MV-4-11 (cell line): ENCODE results near the gene NXPH4.

ENCODE experiments used
- DNase-seq: peaks from one replicate; lab custom pipeline; 2025; lab: John Stamatoyannopoulos, UW

Gene NXPH4

DNA sequence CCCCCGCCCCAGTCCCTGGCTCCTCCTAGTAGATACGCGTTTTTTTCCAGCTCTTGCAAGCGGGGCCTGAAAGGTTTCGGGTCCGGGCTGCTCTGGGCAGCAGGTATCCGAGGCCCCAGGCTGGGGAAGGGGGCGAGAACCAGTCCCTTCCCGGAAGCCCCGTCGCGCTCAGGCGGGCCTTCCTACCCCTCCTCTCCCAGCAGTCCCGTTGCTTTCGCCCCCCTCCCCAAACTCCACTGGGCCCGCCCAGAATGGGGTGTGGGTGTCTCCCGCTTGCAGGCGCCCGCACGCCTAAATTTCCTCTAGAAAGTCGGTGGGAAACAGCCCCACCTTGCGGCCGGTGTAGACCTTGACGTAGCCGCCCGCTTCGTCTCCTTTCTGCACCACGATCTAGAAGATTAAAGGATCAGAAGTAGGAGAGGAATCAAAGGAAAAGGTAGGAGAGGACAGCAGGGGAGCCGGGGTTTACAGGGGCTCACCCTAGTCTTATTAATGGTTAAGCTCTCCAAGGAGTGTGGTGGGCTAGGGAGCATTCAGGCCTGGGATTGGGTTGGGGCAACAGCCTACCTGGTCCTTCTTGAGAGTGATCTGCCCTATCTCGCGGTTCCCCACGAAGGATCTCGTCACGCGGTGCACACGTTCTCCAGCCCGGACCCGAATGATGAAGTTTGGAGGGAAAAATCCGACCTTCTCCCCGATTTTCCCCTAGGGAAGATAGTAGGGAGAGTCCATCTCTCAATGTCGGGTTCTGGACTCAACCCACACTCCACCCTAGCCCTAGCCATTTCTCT is 27.1 kb downstream of the NXPH4 start:
- peak; percentile 46 for DNase-seq

DNA sequence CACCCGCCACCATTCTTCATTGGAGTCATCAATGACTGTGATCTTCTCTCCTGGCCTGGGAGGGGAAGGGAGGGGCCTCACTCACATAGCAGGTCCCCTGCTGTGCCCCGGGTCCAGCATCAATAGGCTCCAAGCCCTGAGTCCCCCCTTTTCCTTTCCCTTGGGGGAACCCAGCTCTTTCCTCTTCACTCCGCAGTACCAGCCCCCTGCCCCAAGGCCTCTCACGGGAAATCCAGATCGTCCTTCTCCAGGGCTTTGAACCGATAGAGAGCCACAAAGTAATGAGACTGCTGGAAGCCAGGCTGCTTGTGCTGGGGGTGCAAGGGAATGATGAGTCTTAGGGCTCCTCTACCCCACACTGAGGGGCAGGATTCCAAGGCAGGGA is 27.7 kb downstream of the NXPH4 start:
- DNase-seq = no peak

DNA sequence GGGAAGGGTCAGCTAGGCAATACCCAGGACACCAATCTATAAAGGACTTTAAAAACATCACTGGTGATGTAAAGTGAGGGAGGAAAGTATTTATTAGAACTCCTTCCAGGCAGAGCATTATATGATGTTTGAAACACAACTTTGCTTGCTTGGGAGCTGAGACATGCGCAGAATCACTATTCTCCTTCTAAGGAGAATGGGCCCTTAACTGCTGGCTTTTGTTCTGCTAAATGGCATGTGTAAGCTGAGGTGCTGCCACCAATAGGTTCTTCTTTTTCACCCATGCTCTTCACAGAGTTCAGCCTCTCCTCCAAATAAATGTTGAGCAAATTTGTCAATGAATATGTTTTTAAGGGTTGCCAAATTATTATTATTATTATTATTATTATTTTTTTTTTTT is 30.4 kb downstream of the NXPH4 start:
- DNase-seq = no peak

DNA sequence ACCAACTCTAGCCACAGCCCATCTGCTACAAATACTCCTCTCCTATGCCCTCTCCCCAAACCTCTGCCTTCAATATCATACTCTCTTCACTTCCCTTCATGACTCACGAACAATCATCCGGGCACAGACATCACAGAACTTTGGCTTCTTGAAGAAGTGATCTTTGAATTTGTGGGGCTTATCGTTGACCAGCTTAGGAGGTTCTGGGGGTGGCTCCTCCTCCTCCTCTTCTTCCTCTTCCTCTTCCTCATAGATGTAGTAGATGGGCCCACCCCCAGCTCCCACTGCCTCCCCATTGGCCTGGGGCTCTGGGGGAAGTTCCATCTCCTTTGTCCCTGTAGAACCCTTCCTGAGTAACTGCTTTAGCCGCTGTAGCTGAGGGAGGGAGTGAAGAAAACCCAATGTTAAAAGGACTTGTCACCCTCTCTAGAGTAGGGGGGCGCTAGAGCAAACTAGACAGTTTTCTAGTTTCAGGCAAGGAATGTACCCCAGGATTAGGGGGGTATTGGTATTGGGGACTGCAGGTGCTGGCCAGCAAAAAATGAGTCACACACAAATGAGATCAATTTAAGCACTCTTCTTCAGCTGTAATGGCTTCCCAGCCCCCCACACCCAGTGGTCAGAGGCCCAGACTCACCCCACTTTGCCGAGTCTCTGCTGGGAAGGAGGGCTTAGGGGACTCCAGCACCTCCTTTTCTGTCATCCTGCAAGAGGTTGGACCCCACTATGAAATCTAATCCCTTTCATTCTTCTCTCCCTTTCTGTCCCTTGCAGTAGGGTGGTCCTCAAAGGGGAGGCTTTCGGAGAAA is 32.5 kb downstream of the NXPH4 start:
- peak; percentile 98 for DNase-seq

DNA sequence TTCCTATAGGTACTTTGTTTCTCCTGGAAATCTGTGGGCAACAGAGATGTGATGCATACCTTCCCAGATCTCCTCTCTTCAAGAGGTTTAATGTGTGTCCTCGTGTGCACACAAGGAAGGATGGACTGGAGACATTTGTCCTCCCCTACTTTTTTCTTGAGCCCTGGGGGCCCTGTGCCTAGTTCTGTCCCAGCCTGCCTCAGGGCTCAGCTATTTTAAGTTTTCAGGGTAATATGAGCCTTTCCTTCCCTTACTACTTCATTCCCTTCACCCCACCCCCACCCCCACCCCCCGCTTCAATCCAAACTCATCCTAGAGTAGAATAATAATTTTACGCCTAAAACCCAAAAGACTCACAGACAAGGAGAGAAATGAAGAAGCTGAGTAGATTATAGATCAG is 33.9 kb downstream of the NXPH4 start:
- no peak for DNase-seq

DNA sequence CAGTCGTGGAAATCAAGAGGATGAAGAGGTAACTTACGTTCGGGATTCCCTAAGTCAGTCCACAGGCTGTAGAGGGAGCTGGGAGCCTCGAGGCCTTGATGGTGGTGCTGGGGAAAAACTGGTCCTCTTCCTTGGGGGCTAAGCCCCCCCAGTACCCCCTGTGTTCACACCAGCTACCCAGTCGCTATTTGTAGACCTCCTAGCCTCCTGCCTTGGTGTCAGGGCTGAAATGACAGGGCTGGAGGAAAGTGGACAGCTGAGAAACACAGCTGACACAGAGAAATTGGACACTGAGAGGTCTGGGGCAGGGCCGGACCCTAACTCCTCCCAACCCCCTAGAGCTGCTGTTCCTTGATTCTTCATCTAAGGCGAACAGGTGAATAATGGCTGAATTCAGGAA is 34.4 kb downstream of the NXPH4 start, which contains the start of gene STAC3:
Gene STAC3 (minus strand): TSS at position 232 of the 400 bp plus-strand sequence. CDS start 1,551 bp downstream, outside the sequence.
- DNase-seq = no peak

DNA sequence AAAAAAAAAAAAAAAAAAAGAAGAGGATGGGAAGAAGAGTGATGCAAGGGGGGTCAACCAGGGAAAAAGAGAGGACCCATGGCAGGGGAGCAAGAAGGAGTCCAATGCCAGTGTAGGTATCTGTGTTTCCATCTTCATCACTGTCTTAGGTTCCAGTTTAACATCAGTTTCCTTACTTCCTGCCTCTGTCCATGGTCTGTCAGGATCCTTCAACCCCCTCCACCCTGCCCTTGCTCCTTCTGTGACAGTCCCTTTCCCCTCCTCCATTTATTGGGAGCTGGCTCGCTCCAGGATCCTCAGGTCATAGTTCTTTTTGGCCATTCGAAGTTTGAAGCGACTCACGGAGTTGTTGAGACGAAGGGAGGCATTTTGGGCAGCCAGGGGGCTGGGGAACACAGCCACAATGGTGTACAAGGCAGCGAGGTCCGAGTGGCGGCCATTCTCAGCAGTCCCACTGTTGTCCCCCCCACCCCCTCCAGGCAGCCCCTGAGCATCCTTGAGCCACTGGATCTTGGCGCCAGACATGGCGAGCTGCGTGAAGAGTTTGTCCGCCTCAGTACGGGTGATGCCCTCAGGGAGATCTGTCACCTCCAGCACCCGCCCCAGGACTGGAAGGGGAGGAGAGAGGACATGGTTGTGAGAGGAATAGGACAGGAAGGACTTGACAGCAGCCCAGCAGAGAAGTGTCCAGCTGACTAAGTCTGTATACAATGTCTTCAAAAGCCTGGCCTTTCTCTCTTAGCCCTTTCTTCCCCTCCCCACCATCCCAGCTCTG is 38.1 kb downstream of the NXPH4 start:
- no peak for DNase-seq

DNA sequence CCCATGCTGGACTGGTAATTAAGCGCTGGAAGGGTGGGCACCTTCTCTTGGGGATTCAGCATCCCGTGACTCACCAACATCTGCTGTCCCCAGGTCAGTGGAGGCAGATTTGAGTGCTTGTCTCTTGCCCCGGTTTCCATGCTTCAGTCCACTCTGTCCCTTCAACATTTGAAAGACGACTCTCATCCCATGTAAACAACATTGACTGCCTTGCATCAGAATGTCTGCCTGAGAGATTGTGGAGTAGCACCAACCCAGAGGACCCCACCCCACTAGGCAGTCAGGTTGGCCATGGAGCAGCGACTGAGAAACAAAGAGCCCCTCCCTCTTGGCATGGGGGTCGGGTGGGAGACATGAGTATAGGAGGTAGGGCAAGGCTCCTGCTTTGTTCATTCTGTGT is 39.3 kb downstream of the NXPH4 start:
- DNase-seq = no peak

DNA sequence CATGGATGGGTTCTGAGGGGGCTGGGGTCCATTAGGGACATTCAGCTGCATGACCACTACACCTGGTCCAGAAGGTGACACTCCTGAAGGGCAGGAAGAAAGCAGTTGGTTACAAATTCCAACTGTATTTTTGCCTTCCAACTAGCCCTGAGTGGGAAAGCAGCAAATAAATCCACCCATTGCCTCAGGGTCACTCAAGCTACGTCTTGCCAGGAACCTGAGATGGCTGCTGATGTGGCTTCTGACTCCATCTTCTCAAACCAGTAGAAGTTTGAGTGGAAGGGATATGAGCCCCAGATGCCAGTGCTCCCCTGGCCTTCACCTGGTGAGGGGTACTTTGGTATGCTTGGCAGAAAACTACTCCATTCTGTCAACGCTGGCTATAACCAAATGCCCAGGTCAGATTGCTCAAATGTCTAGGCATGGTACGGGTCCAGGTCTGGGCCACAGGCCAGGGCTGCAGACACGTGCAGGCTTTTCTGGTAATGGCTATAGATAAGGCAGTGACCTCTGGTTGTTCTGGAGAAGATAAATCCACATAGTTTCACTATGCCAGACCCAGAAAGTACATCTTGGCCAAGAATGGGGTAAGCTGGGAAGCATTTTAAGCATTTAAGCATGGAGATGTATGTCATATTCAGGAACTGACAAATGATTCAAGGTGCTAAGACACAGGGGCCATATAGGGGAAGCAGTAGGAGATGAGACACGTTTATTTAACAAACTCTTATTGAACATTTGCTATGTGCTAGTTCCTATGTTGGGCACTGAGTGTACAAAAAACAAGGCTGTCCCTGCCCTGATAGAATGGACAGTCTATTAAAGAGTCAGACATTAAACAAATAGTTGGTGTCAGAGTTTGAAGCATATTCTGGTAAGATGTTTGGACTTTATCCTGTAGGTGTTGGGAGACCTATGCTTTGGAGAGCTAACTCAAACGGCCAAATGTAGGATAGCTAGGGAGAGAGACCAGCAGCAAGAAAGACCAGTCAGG is 42.7 kb downstream of the NXPH4 start:
- no peak for DNase-seq

DNA sequence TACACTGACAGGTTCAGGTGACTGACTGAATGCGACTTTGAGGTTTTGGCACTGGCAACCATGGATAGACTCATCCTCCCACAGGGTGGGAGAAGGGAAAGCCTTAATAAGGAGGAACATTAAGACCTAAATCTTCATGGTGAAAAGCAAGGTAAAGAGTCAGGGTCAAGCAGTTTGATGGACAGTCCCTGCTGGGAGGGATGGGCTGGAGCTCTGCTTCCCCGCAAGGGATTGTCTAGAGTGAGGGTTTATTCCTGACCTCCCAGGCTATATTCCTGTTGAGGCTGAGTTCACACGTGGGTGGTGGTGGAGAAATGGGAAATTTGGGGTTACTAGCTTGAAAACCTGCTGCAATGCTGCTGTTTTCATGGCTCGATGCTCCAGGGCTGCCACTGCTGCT is 43.8 kb downstream of the NXPH4 start:
- DNase-seq = no peak

DNA sequence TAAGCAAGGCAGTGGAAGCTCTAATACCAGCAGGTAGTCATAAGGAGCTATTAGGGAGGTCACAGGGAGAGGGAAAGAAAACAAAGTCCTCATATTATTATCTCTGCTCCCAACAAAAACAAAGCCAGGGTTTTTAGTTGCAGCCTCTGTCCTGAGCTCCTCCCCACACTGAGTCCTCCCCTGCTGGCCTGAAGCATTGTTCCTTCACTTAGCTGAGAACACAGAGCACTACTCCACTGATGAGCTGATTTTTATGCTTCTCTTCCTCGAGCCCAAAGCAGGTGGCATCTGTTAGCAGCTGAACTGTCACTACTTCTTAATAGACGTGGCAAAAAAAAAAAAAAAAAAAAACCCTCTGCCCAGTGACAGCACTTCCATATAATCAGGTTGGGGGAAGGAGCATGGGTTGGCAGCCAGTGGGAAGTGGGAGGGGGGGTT is 44.9 kb downstream of the NXPH4 start:
- no peak for DNase-seq

DNA sequence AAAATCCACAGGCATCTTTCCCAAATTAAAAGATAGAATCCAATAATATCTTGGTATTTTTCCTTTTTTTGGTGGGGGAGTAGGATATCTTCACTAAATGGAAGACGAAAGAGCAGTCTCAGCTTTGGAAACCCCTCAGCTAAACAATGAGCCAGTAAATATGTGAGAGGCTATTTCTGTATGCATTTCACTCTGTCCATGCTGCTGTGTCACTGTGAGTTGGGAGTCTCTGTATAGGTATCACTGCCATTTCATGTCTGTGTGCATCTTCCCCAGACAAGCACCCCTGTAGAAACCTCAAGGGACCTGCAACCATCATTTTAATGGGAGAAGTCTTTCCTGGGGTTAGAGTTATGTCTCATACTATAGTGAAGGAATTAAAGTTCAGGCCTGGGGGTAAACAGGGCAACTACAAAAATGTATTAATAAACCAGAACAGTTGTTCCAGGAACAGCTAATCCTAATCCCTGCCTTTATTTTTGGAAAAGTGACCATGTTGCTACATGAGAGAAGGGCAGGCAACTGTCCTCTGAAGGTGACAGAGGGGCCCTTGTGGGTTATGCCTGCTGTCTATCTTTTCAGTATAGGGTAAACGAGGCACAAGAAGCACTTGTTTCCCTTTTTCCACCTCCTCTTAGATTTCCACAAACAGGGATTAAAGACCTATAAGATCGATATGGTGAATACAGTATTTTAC is 45.7 kb downstream of the NXPH4 start:
- no peak for DNase-seq

DNA sequence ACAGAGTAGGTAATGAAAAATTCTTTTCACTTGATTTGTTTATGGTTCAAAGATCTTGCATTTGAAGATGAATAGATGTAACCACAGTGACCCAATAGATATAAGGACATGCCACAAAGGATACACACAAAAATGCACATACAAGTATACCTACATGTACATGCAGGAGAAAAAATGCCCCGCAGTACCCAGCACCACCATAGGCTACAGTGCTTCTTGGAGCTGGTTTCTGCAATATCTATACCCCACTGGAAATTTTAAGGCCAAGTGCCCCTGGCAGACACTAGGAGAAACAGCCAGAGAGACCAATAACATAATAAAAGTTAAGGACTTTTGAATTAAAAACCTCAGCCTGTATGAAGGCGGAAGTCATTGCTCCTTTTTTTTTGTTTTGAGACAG is 46.5 kb downstream of the NXPH4 start:
- DNase-seq = no peak

DNA sequence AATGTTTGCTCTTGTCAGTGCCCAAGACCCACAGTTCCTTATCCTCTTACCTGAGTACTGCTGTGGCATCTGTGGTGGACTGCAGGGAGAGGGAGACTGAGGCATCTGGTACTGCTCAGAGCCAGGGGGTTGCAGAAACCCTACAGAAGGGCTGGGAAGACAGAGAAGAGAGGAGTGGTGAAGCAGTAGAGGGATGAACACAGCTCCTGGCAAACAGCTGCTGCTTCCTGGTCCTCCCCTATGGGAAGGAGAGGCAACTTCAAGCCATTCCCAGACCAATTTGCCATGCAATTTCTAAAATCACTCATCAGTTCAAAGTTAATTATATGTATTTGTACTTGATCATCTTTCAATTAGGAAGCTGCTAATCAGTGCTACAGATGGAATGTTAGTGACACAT is 50.1 kb downstream of the NXPH4 start:
- no peak for DNase-seq

DNA sequence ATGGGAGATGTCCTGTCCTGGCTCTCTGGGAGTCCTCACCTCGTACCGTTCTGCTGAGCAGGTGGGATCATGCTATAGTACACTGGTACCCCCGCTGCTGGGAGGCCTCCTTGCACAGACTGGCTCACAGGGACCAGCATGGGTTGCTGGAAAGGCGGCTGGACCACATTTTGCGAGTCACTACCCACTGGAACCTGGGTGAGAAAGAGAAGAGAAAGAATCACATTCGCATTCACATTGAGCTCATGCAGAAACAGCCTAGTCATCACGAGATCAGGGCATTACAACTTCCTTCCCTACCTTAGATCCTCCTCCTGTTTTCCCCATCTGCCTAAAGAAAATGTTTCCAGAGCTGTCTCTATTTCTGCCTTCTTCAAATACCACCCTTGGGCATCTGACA is 51.7 kb downstream of the NXPH4 start:
- peak; percentile 35 for DNase-seq

DNA sequence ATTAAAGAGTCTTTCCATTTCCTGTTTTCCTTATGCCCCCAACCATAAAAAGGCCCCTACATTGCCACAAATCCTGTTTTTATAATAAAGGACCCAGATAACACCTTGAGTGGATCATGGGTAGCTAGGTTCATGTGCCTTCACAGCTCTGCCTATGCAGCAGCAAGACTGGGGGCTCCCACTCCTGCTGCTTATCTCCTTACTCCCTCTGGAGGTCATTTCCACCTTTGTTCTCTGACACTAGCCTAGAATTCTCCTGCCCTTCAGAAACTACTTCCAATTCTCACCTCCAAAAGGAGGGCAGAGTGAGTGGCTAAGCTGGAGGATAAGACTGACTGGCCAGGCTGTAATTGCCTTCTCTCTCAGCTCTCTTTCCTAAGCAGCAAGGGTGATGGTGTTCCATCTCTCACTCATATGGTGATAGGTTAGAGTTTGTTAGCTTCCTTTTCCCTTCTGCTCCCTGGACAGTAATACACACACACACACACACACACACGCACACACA is 54.4 kb downstream of the NXPH4 start:
- DNase-seq = no peak

DNA sequence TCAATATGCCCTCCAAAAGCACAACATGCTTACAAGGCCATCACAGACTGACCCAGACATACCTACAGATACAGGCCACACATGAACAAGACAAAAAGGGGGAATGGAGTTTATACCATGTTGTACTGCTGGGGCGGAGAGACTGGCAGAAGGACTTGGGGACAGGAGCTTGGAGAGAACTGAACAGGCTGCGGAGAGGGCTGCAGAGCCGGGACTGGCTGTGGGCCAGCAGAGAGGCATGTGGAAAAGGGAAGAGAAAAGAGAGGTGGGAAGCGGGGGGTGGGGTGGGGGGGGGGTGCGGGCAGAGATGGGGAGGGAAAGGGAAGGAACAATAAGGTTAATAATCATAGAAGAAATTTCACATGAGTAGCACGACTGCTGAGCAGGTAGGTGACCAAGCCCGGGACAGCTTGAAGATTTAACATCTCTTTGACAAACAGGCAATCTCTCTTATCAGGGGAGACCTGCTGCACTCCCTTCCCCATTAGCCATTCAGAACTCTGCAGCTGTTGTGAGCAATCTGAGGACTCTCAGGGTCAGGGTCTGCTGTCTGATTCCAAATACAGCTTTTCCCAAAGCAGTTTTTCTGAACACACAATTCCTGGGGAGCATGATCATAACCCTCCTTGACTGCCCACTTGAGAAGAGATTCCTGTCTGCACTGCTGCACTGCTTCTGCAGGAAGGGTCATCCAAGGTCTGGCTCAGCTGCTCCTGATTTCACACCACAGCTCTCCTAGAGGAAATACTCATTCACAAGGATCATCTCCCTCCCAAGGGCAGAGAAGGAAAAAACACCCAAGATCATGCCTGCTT is 56.0 kb downstream of the NXPH4 start:
- DNase-seq = no peak

DNA sequence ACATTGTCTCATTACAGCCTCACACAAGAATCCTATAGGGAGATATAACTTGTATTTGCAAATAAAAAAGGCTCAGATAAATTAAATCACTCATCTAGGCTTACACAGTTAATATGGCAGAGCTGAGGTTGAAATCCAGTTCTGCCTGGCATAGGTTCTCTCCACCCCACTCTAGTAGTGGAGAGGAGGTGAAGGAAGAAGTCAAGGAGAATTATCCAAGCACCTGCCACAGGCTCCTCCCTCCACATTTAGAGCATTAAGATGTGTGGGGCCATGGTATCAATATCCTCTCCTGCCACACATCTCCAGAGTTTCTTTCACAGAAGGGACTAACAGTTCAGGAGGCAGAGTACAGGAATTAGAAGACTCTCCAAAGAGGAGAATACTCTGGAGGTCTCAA is 56.9 kb downstream of the NXPH4 start:
- no peak for DNase-seq
